ENCODE results near the gene RNASE8.

DNA sequence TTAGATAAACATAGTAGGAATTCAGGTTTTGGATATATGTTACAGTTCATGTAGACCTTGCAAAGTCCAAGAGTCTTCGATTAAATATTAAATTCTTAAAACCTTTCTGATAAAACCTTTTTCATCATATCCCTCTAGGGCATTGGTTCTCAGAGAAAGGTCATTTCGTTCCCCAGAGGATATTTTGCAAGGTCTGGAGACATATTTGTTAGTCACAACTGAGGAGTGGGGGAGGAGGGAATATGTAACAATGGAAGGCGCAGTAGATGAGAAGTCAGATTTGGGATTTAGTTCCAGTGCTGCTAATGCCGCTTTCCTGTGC, 48.5 kb downstream of the RNASE8 start:
- TF ChIP-seq, protein P1, sequence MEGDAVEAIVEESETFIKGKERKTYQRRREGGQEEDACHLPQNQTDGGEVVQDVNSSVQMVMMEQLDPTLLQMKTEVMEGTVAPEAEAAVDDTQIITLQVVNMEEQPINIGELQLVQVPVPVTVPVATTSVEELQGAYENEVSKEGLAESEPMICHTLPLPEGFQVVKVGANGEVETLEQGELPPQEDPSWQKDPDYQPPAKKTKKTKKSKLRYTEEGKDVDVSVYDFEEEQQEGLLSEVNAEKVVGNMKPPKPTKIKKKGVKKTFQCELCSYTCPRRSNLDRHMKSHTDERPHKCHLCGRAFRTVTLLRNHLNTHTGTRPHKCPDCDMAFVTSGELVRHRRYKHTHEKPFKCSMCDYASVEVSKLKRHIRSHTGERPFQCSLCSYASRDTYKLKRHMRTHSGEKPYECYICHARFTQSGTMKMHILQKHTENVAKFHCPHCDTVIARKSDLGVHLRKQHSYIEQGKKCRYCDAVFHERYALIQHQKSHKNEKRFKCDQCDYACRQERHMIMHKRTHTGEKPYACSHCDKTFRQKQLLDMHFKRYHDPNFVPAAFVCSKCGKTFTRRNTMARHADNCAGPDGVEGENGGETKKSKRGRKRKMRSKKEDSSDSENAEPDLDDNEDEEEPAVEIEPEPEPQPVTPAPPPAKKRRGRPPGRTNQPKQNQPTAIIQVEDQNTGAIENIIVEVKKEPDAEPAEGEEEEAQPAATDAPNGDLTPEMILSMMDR (IDR thresholded peaks at IDR 0.05; ENCODE audit: poor library complexity, severe bottlenecking), result no peak
- no peak for TF ChIP-seq EP300 (conservative IDR thresholded peaks at IDR 0.05; ENCODE audit: poor library complexity, severe bottlenecking)
- no peak for TF ChIP-seq MXI1 (conservative IDR thresholded peaks at IDR 0.05; ENCODE audit: poor library complexity, severe bottlenecking)
